Right cardiac atrium (tissue), 5 donors: Measurements from ENCODE around the gene COG1. TPM values are rescaled to one million over a fixed set of nuclear protein-coding genes. Genes with fewer than 3 reads are reported as not detected.

Experiments
- ATAC-seq, 2 donors: fragments of 200-7000 bp; cut with Tn5 transposase; one replicate each; pipeline versions ENCODE4 v1.8.0 to v1.9.1; 2020; ENCODE audit warnings: moderate library complexity in 2 of 2, mild to moderate bottlenecking in 1 of 2
- DNase-seq, 3 donors: peaks; one replicate each; pipeline ENCODE4 v3.0.0-alpha.2; 2020
- H3K27ac ChIP-seq: one replicate; pipeline ENCODE4 v1.5.1; 2013; ENCODE audit warnings: mild to moderate bottlenecking, low read length, control low read depth, moderate library complexity
- H3K27me3 ChIP-seq: one replicate; pipeline ENCODE4 v1.6.1; 2013; ENCODE audit not compliant: control insufficient read depth, insufficient read depth
- H3K4me1 ChIP-seq: one replicate; pipeline ENCODE4 v1.6.1; 2013; ENCODE audit warnings: low read length; ENCODE audit not compliant: control insufficient read depth, insufficient read depth
- H3K4me3 ChIP-seq: one replicate; pipeline ENCODE4 v1.5.1; 2013; ENCODE audit warnings: low read length, control low read depth
- H3K9me3 ChIP-seq: one replicate; pipeline ENCODE4 v1.6.1; 2013; ENCODE audit warnings: low read length; ENCODE audit not compliant: control insufficient read depth
- WGBS: extraction: QIAGEN DNeasy Blood & Tissue Kit; methylation state at CpG from one replicate; pipeline ENCODE4 v1.1.7; 2013; 5-methylcytosine and 5-hydroxymethylcytosine counted together
- intact Hi-C, 4 donors: fragments of 100-400 bp; cut with DNase I; formaldehyde crosslinking; loops; one replicate each; pipeline versions ENCODE4 v1.11.0 to v1.14.0; 2022 to 2023
- polyA plus RNA-seq: library from polyadenylated mRNA; stranded (reverse); fragments of 200-250 nt; gene quantifications from one replicate; pipeline ENCODE4 v1.2.3, GENCODE V29; 2013
- total RNA-seq, 4 donors: library from RNA; stranded (reverse); fragmentation: NEBNext Ultra II Directional; extraction: Animal tissue kit (Norgen Biotek cat#: 25700); gene quantifications; one replicate each; pipeline ENCODE4 v1.2.1, GENCODE V29; 2021
- donor health status: healthy with polysubstance abuse.
- donor health status: DM: no; HTN: yes; CAD: no.
- donor health status: DM: no; HTN: no; CAD: no.
- donor health status: DM: no; HTN: yes; CAD: no; lungs with severe emphysema.
- donor health status: DM: yes; HTN: yes; CAD: no.

COG1 gene
- total and polyA plus RNA-seq, 5 donors = 38.5 to 51.4 (median 43.2) TPM

DNA sequence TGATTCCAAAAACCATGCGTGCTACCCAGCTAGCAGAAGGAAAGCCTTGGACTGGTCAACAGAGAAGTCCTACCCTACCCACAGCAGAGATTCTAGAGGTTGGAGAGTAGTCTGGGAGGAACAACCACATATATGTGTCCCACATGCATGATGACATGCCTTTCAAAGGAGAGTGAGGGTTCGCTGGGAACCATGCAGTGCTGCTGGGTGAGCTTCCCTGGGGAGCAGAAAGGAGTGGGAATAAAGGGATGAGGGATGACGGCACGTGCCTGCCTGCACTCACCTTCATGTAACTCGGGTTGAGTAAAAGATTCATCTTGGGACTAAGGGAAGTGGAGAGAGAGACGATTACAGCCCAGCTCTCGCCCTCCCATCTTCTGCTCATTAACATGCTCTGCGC, 59.0 kb downstream of the COG1 start:
- ATAC-seq = no peak
- 80% methylated on average over 8 of the region's 8 CpGs for WGBS
- H3K9me3 ChIP-seq = no peaks in the 10 kb centered on the region
- no peaks in the 10 kb centered on the region for H3K27me3 ChIP-seq
- intact Hi-C loops = loop anchor here in 2 of 4 donors (2.0 to 10.0 kb wide), 2 partner anchors 57 to 119 kb away; partner anchors contain the start of gene COG1 (in 1 of the 2)
- no peak overlapping the region for H3K27ac ChIP-seq
- H3K4me1 ChIP-seq = no peaks in the 10 kb centered on the region
- DNase-seq = no peak
- H3K4me3 ChIP-seq = no peak overlapping the region

DNA sequence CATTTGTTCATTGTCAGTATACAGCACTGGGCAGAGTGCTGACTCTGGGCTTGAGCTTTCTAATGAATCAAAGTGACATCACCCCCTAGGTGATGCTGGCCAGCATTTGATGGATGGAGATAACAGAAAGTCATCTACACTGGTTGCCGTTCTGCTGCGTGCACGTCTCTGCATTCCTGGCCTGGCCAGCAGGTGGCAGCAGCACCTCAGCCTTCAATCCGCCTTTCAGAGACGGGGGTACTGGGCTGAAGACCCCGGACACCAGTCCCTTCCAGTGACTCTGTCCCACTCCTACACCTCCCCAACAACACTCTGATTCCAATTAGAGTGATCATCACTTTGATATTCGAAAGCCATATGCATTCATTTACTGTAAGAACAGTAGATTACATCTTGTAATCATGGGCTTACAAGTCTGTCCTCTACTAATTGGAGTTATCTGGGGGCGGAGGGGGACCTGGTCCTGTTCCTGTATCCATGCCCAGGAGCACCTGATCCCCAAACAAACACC, 62.9 kb downstream of the COG1 start:
- H3K27ac ChIP-seq = no peak overlapping the region

DNA sequence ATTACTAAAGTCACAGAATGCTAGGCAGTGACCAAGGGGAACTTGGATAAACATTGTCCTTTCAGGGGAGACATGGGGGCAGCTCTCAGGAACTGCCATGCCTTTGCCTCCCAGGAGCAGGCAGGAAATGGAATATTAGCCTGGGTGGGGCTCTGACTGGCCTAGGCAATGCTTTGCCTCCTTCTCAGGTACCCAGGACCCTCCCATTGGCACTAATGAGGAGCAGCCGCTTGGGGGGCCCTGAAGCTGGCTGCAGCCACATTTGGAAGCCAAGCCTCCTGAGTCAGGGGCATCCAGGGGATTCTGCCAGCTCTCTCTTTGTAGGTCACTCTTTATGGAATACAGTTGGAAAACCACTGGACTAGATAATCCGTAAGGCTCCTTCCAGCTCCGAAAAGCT, 63.4 kb downstream of the COG1 start:
- no peak overlapping the region for H3K27ac ChIP-seq
- 97% methylated on average over 3 of the region's 3 CpGs for WGBS
- no peak overlapping the region for H3K4me3 ChIP-seq
- no peaks in the 10 kb centered on the region for H3K4me1 ChIP-seq
- intact Hi-C loops = loop anchor here in 1 of 4 donors (2.0 to 10.0 kb wide), 2 partner anchors 55 to 61 kb away; partner anchors contain the start of gene COG1
- DNase-seq = no peak
- no peaks in the 10 kb centered on the region for H3K27me3 ChIP-seq
- peak in 1 of 2 donors; percentile 18 for ATAC-seq
- H3K9me3 ChIP-seq = no peaks in the 10 kb centered on the region

More for the DNA sequence above, 62.9 kb downstream of the COG1 start:
- H3K4me1 ChIP-seq = no peaks in the 10 kb centered on the region
- intact Hi-C loops = loop anchor here in 3 of 4 donors (1.0 to 10.0 kb wide), 5 partner anchors 55 to 115 kb away; partner anchors contain the start of gene COG1 (in 1 of the 3)
- peak; percentile 40 to 74 (median 72) for DNase-seq
- WGBS = 5% methylated on average over 8 of the region's 8 CpGs
- ATAC-seq = peak; percentile 66 to 76
- no peak overlapping the region for H3K4me3 ChIP-seq
- H3K9me3 ChIP-seq = no peaks in the 10 kb centered on the region
- H3K27me3 ChIP-seq = no peaks in the 10 kb centered on the region

DNA sequence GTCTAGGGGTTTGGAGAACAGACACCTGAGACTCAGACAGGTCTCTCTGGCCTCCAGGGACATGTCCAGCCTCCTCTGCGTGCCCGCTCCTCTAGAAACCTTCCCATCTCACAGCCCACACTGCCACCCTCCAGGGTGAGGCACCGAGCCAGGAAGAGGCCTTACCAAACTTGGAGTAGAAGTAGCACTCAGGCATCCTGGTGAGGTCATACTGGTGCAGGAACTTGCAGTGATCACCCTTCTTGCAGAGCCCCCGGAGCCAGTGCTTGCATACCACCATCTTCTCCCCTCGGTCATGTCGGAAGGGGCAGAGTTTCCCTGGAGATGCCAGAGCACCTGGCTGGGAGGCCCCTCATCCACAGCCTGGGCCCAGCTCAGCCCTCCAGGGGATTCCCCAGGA, 64.7 kb downstream of the COG1 start:
- DNase-seq = no peak
- intact Hi-C loops = loop anchor here in 1 of 4 donors (2.0 to 10.0 kb wide), 2 partner anchors 53 to 63 kb away; partner anchors contain the start of gene COG1
- Histone ChIP-seq H3K27me3 (no peaks in the 10 kb centered on the region), H3K27ac (no peak overlapping the region), H3K9me3 (no peaks in the 10 kb centered on the region), H3K4me3 (no peak overlapping the region), H3K4me1 (no peaks in the 10 kb centered on the region)
- 89% methylated on average over 6 of the region's 6 CpGs for WGBS
- no peak for ATAC-seq

Other genes with a start within 250 kb of the COG1 start
- 10 to 100 TPM in 1 of 4 donors, 1 to 10 TPM in 3; 9.8 to 12.6 (median 9.9) TPM for gene SLC39A11, start 100.4 kb upstream of the COG1 start, total RNA-seq
- gene SLC39A11, start 100.4 kb upstream of the COG1 start, polyA plus RNA-seq = 3.2 TPM
- under 1 TPM; 0.06 to 0.75 (median 0.30) TPM for gene SSTR2, start 28.0 kb upstream of the COG1 start, total RNA-seq
- 0.29 TPM for gene SSTR2, start 28.0 kb upstream of the COG1 start, polyA plus RNA-seq
- not detected for gene CPSF4L, start 68.8 kb downstream of the COG1 start, total RNA-seq
- not detected for gene CPSF4L, start 68.8 kb downstream of the COG1 start, polyA plus RNA-seq
- gene CDC42EP4, start 118.9 kb downstream of the COG1 start, total RNA-seq = 10 to 100 TPM; 28.1 to 47.1 (median 38.4) TPM
- gene CDC42EP4, start 118.9 kb downstream of the COG1 start, polyA plus RNA-seq = 31.9 TPM